Kidney (tissue), 14 donors: ENCODE data around the gene MOB3B. TPM values are rescaled to one million over a fixed set of nuclear protein-coding genes. Genes with fewer than 3 reads are reported as not detected.

Experiments
- DNase-seq, 5 donors: peaks; one replicate each; pipeline ENCODE4 v3.0.0-alpha.2; 2013 to 2020
- FAIRE-seq: peaks from 2 replicates; lab custom pipeline; 2012; peaks lifted over from hg19 to GRCh38; lab: Jason Lieb, UNC
- H3K27ac ChIP-seq, 2 donors: one replicate each; pipeline ENCODE4 v1.7.0; 2013; ENCODE audit warnings: low read depth in 2 of 2, low read length in 2 of 2, inconsistent platforms in 1 of 2
- H3K27me3 ChIP-seq: one replicate; pipeline ENCODE4 v1.7.1; 2013; ENCODE audit warnings: low read length, inconsistent platforms; ENCODE audit not compliant: control insufficient read depth, insufficient read depth
- H3K36me3 ChIP-seq, 3 donors: one replicate each; pipeline versions ENCODE4 v1.7.0 to v1.7.1; 2013; ENCODE audit warnings: low read length in 3 of 3, control low read depth in 1 of 3, inconsistent platforms in 1 of 3; ENCODE audit not compliant: insufficient read depth in 3 of 3, control insufficient read depth in 2 of 3
- H3K4me1 ChIP-seq, 3 donors: one replicate each; pipeline versions ENCODE4 v1.7.0 to v1.7.1; 2013; ENCODE audit warnings: low read length in 3 of 3, inconsistent platforms in 1 of 3, low read depth in 1 of 3; ENCODE audit not compliant: control insufficient read depth in 2 of 3, insufficient read depth in 2 of 3
- H3K4me3 ChIP-seq, 3 donors: one replicate each; pipeline versions ENCODE4 v1.7.0 to v1.8.1; 2013; ENCODE audit warnings: low read length in 3 of 3, control low read depth in 1 of 3, inconsistent platforms in 1 of 3
- H3K9ac ChIP-seq, 3 donors: one replicate each; pipeline versions ENCODE4 v1.7.0 to v1.7.1; 2013; ENCODE audit warnings: low read length in 3 of 3, control low read depth in 1 of 3, inconsistent platforms in 1 of 3
- H3K9me3 ChIP-seq, 3 donors: one replicate each; pipeline versions ENCODE4 v1.7.0 to v1.7.1; 2013; ENCODE audit warnings: low read length in 3 of 3, control low read depth in 1 of 3, inconsistent platforms in 1 of 3; ENCODE audit not compliant: control insufficient read depth in 2 of 3, insufficient read depth in 1 of 3
- intact Hi-C: fragments of 100-400 bp; cut with DNase I; formaldehyde crosslinking; loops from one replicate; pipeline ENCODE4 v1.11.1; 2022
- polyA plus RNA-seq: library from polyadenylated mRNA; stranded (reverse); fragments of 350-450 nt; fragmentation: Illumina TruSeq; extraction: RNeasy Lipid Tissue Mini Kit (QIAGEN cat#74804); gene quantifications from one replicate; pipeline ENCODE4 v1.2.3, GENCODE V29; 2014; ENCODE audit warnings: low read depth, low replicate concordance; ENCODE audit not compliant: insufficient read depth
- total RNA-seq: library from RNA; stranded (reverse); fragmentation: NEBNext Ultra II Directional; extraction: Animal tissue kit (Norgen Biotek cat#: 25700); gene quantifications from one replicate; pipeline ENCODE4 v1.2.1, GENCODE V29; 2021
- TF ChIP-seq, protein P1 (sequence below): IDR thresholded peaks from 3 replicates; pipeline ENCODE4 v1.5.1; 2012; ENCODE audit warnings: mild to moderate bottlenecking, moderate library complexity, borderline replicate concordance; ENCODE audit not compliant: insufficient read depth; ENCODE audit errors: extremely low read depth
- donor health status: control.
- donor health status: control.
- donor health status: control.
- donor health status: control.
- donor health status: control.
- donor health status: DM: yes; HTN: yes; CAD: no.
- donor health status: Normal renal cell carcinoma (clear cell type).

Gene MOB3B
- total and polyA plus RNA-seq, 2 donors from 2014 or later, result 5.9 to 22.5 TPM

DNA sequence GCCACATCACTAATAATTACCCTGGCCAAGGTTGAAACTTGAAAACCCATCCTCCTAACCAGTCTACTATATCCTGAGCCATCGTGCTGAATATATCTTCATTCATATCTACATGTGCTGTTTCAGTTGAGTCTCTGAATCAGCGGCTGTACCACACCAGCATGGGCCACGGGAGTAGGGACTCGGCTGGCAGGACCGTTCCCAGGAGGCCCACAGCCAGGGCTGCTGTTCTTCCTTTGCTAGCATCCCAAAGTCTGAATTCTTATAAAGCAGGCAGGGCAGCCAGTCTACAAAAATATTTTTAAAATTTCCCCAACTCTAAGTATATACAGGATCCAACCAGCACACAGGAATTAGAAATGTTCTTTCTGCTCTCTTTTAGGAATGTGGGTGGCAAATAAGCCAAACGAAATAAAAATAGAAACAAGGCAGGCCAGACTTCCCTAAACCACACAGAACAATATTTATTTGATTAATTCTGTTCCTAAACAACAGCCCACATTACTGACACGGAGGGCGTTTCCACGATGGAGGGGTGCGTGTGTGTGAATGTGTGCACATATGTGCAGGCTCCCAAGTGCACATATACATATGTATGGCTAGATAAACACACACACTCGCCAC is 189.8 kb downstream of the MOB3B start:
- intact Hi-C loops, result loop anchor here (10.0 kb wide), 1 partner anchor 185 kb away; the partner anchor contains the start of genes IFNK and MOB3B
- no peaks in the 10 kb centered on the region for H3K9me3 ChIP-seq
- FAIRE-seq (no peak), DNase-seq (no peak)
- peak overlapping the region in 1 of 2 donors; percentile 34 for H3K27ac ChIP-seq
- TF ChIP-seq, protein P1, sequence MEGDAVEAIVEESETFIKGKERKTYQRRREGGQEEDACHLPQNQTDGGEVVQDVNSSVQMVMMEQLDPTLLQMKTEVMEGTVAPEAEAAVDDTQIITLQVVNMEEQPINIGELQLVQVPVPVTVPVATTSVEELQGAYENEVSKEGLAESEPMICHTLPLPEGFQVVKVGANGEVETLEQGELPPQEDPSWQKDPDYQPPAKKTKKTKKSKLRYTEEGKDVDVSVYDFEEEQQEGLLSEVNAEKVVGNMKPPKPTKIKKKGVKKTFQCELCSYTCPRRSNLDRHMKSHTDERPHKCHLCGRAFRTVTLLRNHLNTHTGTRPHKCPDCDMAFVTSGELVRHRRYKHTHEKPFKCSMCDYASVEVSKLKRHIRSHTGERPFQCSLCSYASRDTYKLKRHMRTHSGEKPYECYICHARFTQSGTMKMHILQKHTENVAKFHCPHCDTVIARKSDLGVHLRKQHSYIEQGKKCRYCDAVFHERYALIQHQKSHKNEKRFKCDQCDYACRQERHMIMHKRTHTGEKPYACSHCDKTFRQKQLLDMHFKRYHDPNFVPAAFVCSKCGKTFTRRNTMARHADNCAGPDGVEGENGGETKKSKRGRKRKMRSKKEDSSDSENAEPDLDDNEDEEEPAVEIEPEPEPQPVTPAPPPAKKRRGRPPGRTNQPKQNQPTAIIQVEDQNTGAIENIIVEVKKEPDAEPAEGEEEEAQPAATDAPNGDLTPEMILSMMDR, result no peak
- no peaks in the 10 kb centered on the region for H3K27me3 ChIP-seq
- H3K4me3 ChIP-seq, result no peak overlapping the region
- H3K4me1 ChIP-seq, result peaks cover 7 to 28% (median 17%) of the 10 kb centered on the region in 3 donors
- H3K36me3 ChIP-seq, result no peaks in the 10 kb centered on the region
- no peak overlapping the region for H3K9ac ChIP-seq

DNA sequence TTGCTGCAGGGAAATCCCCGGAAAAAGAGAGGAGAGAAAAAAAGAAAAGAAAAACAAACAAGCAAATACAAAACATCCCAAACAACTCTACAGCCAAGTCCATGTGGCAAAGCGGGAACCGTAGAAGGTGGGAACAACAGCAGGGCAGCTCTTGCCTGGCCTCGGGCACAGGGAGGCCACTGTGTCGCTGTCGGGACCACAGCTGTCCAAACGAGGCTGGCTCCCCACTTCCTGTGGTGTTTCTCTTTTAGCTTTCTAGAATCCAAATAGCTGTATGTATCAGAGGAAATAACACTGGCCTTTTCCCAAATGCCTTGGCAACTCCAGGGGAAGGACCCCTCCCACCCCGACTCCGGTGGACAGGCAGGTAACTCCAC is 191.1 kb downstream of the MOB3B start:
- no peak overlapping the region for H3K4me3 ChIP-seq
- intact Hi-C loops, result loop anchor here (10.0 kb wide), 1 partner anchor 186 kb away; the partner anchor contains the start of genes IFNK and MOB3B
- H3K27ac ChIP-seq, result peak overlapping the region in 1 of 2 donors; percentile 29
- TF ChIP-seq, protein P1, result no peak
- no peaks in the 10 kb centered on the region for H3K36me3 ChIP-seq
- no peak for FAIRE-seq
- no peak for DNase-seq
- no peaks in the 10 kb centered on the region for H3K9me3 ChIP-seq
- H3K27me3 ChIP-seq, result no peaks in the 10 kb centered on the region
- peaks cover 7 to 28% (median 17%) of the 10 kb centered on the region in 3 donors for H3K4me1 ChIP-seq
- peak overlapping the region in 1 of 3 donors; percentile 29 for H3K9ac ChIP-seq

GRCh38 chr9:27337833-27338526 is 191.6 kb downstream of the MOB3B start:
- TF ChIP-seq, protein P1, result no peak
- no peak overlapping the region for H3K4me3 ChIP-seq
- FAIRE-seq, result no peak
- H3K9me3 ChIP-seq, result no peaks in the 10 kb centered on the region
- no peaks in the 10 kb centered on the region for H3K27me3 ChIP-seq
- intact Hi-C loops, result loop anchor here (10.0 kb wide), 1 partner anchor 187 kb away; the partner anchor contains the start of genes IFNK and MOB3B
- peak overlapping the region in 1 of 2 donors; percentile 29 for H3K27ac ChIP-seq
- H3K4me1 ChIP-seq, result peaks cover 7 to 28% (median 17%) of the 10 kb centered on the region in 3 donors
- no peaks in the 10 kb centered on the region for H3K36me3 ChIP-seq
- H3K9ac ChIP-seq, result peak overlapping the region in 1 of 3 donors; percentile 29
- DNase-seq, result no peak
